SK-N-SH (cell line): ENCODE measurements around the gene PRSS48. TPM values are rescaled to one million over a fixed set of nuclear protein-coding genes. Genes with fewer than 3 reads are reported as not detected.
A peak's percentile ranks its signal among the peaks of the same experiment; 100 is the strongest.
"Not testable (repeated sequence)": the region's sequence is repeated elsewhere in the genome, so short reads cannot be mapped to it uniquely, and the experiment has no call there.

Experiments used
- CTCF ChIA-PET: fragments of 300-600, 350-600 bp; formaldehyde crosslinking; extraction: SDS; loops from one replicate; lab custom pipeline; 2021; lab: Yijun Ruan, JAX
- POLR2A ChIA-PET: fragments of 350-600 bp; sonication (Branson Sonifier 250); formaldehyde crosslinking; extraction: SDS; loops from one replicate; lab custom pipeline; 2020; ENCODE audit warnings: antibody characterized with exemption, inconsistent platforms; lab: Yijun Ruan, JAX
- DNase-seq: peaks from one replicate; pipeline ENCODE4 v3.0.0; 2012
- H2AFZ ChIP-seq: fragments of 200-600 bp; sonication (generic); 2 replicates; pipeline ENCODE4 v1.8.1; 2016; ENCODE audit warnings: antibody characterized with exemption, mild to moderate bottlenecking, low read depth
- H3F3A ChIP-seq: fragments of 200-600 bp; sonication (generic); replicated peaks from 2 replicates; pipeline ENCODE3; 2016; ENCODE audit warnings: antibody characterized with exemption, mild to moderate bottlenecking; ENCODE audit not compliant: insufficient read depth
- H3K27ac ChIP-seq, 2 experiments: fragments of 200-500 bp in 1 of 2; fragments of 200-600 bp in 1 of 2; sonication (Bioruptor generic) in 1 of 2; sonication (generic), shearing (Covaris generic) in 1 of 2; 2 replicates each; pipeline versions ENCODE4 v1.5.1 to v1.6.1; 2014 to 2016; ENCODE audit warnings: low read depth in 2 of 2, inconsistent platforms in 1 of 2, low read length in 1 of 2, mild to moderate bottlenecking in 1 of 2, mixed read lengths in 1 of 2
- H3K27me3 ChIP-seq: fragments of 200-600 bp; sonication (generic), shearing (Covaris generic); 2 replicates; pipeline ENCODE4 v1.6.1; 2016; ENCODE audit warnings: mixed run types; ENCODE audit not compliant: insufficient read depth
- H3K36me3 ChIP-seq, 2 experiments: fragments of 200-500 bp in 1 of 2; fragments of 200-600 bp in 1 of 2; sonication (Bioruptor generic) in 1 of 2; sonication (generic) in 1 of 2; replicated peaks in 1 of 2; 2 replicates each; pipeline versions ENCODE3 to v1.5.1; 2014 to 2016; ENCODE audit warnings: low read length in 1 of 2, mild to moderate bottlenecking in 1 of 2; ENCODE audit not compliant: insufficient read depth in 2 of 2, control insufficient read depth in 1 of 2
- H3K4me1 ChIP-seq, 2 experiments: fragments of 200-500 bp in 1 of 2; fragments of 200-600 bp in 1 of 2; sonication (Bioruptor generic) in 1 of 2; sonication (generic), shearing (Covaris generic) in 1 of 2; 2 replicates each; pipeline versions ENCODE4 v1.5.1 to v1.6.1; 2014 to 2016; ENCODE audit warnings: low read depth in 1 of 2, low read length in 1 of 2, mixed run types in 1 of 2; ENCODE audit not compliant: insufficient read depth in 2 of 2, control insufficient read depth in 1 of 2
- H3K4me2 ChIP-seq: fragments of 200-600 bp; sonication (generic), shearing (Covaris generic); 2 replicates; pipeline ENCODE4 v1.6.1; 2017; ENCODE audit warnings: mixed run types
- H3K4me3 ChIP-seq, 2 experiments: fragments of 200-500 bp in 1 of 2; fragments of 200-600 bp in 1 of 2; sonication (Bioruptor generic) in 1 of 2; sonication (generic), shearing (Covaris generic) in 1 of 2; 2 replicates each; pipeline versions ENCODE4 v1.5.1 to v1.8.1; 2014 to 2016; ENCODE audit warnings: low read depth in 2 of 2, inconsistent platforms in 1 of 2, low read length in 1 of 2, mild to moderate bottlenecking in 1 of 2, mixed read lengths in 1 of 2, moderate library complexity in 1 of 2
- H3K79me2 ChIP-seq: fragments of 200-600 bp; sonication (generic); 2 replicates; pipeline ENCODE4 v1.8.1; 2017; ENCODE audit warnings: mild to moderate bottlenecking; ENCODE audit not compliant: insufficient read depth
- H3K9ac ChIP-seq: fragments of 200-600 bp; sonication (generic); 2 replicates; pipeline ENCODE4 v1.6.1; 2017; ENCODE audit warnings: mixed run types
- H3K9me2 ChIP-seq: fragments of 200-600 bp; sonication (generic); 2 replicates; pipeline ENCODE4 v1.6.1; 2017; ENCODE audit warnings: mixed run types
- H3K9me3 ChIP-seq: fragments of 200-600 bp; sonication (generic); 2 replicates; pipeline ENCODE4 v1.6.1; 2017; ENCODE audit warnings: mixed run types, mild to moderate bottlenecking, moderate library complexity
- H4K20me1 ChIP-seq: fragments of 200-600 bp; sonication (generic); 2 replicates; pipeline ENCODE4 v1.6.1; 2017; ENCODE audit warnings: mild to moderate bottlenecking, mixed run types; ENCODE audit not compliant: insufficient read depth
- CHD2 ChIP-seq: fragments of 150-350 bp; IDR thresholded peaks from 2 replicates; pipeline ENCODE4 v1.6.1; 2018; ENCODE audit warnings: low read length; ENCODE audit not compliant: partially characterized antibody
- ELF1 ChIP-seq: IDR thresholded peaks from 2 replicates; pipeline ENCODE4 v1.4.0; 2012
- EZH2phosphoT487 ChIP-seq: fragments of 200-600 bp; sonication (generic); IDR thresholded peaks from 2 replicates; pipeline ENCODE4 v1.6.1; 2017; ENCODE audit warnings: low read depth, mixed run types, mild to moderate bottlenecking, antibody characterized with exemption, moderate library complexity, borderline replicate concordance
- NFIC ChIP-seq: IDR thresholded peaks from 2 replicates; pipeline ENCODE4 v1.4.0; 2012; ENCODE audit warnings: borderline replicate concordance
- RXRA ChIP-seq: IDR thresholded peaks from 2 replicates; pipeline ENCODE4 v1.4.0; 2012; ENCODE audit warnings: low read depth, mild to moderate bottlenecking, borderline replicate concordance
- SMC3 ChIP-seq: IDR thresholded peaks from 2 replicates; pipeline ENCODE4 v1.6.1; 2012; ENCODE audit warnings: low read depth, low read length, improper control_type of control experiment
- TAF1 ChIP-seq: IDR thresholded peaks from 2 replicates; pipeline ENCODE4 v1.6.1; 2012; ENCODE audit warnings: low read depth, mild to moderate bottlenecking, low read length, moderate library complexity, borderline replicate concordance
- TEAD4 ChIP-seq: IDR thresholded peaks from 2 replicates; pipeline ENCODE4 v1.4.0; 2012; ENCODE audit warnings: mild to moderate bottlenecking, borderline replicate concordance; ENCODE audit not compliant: insufficient read depth
- YY1 ChIP-seq: IDR thresholded peaks from 2 replicates; pipeline ENCODE4 v1.4.0; 2012; ENCODE audit warnings: low read depth, mild to moderate bottlenecking
- WGBS: methylation state at CpG from one replicate; pipeline ENCODE4 v1.1.6; 2017; ENCODE audit warnings: low lambda C conversion rate; 5-methylcytosine and 5-hydroxymethylcytosine counted together
- polyA plus RNA-seq, 3 experiments: library from polyadenylated mRNA; depleted of rRNA; stranded (reverse); fragments of >200 nt; gene quantifications; 2 replicates each; pipeline ENCODE4 v1.2.3, GENCODE V29; 2012
- TF ChIP-seq, protein P1 (sequence below): IDR thresholded peaks from 2 replicates; pipeline ENCODE4 v1.4.0; 2012; ENCODE audit warnings: low read depth

PRSS48 gene
- polyA plus RNA-seq, 1 of the 3 experiments (the other 2 are of a cell fraction) = not detected

DNA sequence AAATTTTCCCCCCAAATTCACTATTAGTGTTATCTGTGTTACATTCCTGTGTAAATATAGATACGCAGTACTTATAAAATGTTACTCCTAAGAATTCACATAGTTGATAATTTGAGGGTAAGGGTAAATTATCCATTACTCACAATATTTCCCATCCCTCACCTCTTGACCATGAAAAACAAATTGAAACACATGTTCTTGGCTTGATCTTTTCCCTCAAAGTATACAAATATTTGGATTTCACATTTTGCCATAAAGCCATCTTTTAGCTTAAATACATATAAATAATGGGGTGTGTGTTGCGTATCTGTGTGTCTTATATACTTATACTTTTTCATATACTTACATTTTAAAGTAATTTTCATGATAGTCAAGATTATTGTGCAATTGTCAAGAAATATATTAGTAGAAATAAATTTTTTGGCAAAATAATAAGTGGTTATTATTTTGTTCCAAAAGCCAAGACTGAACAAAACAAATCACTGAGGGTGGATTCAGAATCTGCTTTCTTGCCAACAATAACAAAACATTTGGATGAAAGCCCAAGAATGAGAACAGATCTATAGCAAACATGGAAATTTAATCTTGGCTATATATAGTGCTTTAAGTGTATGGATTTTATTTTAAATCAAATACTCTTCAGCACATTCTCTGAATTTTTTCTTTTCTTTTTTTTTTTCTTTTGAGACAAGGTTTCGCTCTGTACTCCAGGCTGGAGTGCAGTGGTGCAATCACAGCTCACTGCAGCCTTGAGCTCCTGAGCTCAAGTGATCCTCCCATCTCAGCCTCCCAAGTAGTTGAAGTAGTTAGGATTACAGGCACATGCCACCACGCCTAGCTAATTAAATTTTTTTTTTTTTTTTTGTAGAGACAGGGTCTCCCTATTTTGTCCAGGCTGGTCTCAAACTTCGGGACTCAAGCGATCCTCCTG, 48.5 kb upstream of the PRSS48 start:
- Histone ChIP-seq H3K9ac (no peak overlapping the region), H4K20me1 (no peaks in the 10 kb centered on the region), H3K27me3 (no peaks in the 10 kb centered on the region), H3K79me2 (peaks cover 35% of the 10 kb centered on the region), H2AFZ (no peak overlapping the region), H3K9me2 (no peaks in the 10 kb centered on the region), H3K9me3 (no peaks in the 10 kb centered on the region), H3K27ac (peak overlapping the region; percentile 39 to 90; a peak in 3 of 4 replicates), H3K4me3 (no peak overlapping the region; a peak in 1 of 4 replicates), H3K4me1 (peaks cover 2 to 26% of the 10 kb centered on the region in 2 experiments; a peak in 3 of 4 replicates), H3F3A (peaks cover 35% of the 10 kb centered on the region), H3K36me3 (peaks cover 0 to 13% of the 10 kb centered on the region in 2 experiments), H3K4me2 (peak overlapping the region; percentile 49)
- WGBS = 86% methylated on average over 6 of the region's 6 CpGs
- TF ChIP-seq EZH2phosphoT487 (no peak), NFIC (peak; percentile 69)
- ChIA-PET CTCF (interaction anchor here (1.2 kb wide), 1 partner anchor 10 kb away, joined by 3 read pairs; no protein-coding TSS in a partner anchor), POLR2A (no interaction called here)
- no peak for DNase-seq

DNA sequence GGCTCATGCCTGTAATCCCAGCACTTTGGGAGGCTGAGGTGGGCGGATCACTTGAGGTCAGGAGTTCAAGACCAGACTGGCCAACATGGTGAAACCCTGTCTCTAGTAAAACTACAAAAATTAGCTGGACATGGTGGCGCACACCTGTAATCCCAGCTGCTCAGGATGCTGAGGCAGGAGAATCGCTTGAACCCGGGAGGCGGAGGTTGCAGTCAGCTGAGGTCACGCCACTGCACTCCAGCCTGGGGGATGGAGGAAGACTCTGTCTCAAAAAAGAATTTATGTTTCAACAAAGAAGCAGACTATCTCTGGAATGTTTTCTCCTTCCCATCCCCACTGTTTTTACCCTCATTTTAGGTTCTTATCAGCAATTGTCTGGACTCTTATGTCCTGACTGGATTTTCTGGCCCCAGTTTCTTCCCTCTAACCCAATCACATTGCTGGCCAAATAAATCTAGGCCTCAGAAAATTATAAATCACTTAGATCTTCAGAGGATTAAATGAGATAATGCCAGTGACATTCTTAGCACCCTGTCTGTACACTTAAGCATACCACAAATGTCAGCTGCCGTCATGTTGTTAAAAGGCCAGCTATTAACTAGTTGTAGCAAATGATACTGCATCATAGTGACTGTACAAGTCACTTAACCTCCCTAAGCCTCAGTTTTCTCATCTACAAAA, 44.9 kb upstream of the PRSS48 start:
- no peak overlapping the region for H3K27ac ChIP-seq
- TF ChIP-seq RXRA (no peak), TEAD4 (no peak), CHD2 (no peak), YY1 (no peak)
- TF ChIP-seq, all 33 proteins: peak for 0
- DNase-seq = no peak
- H3K4me2 ChIP-seq = no peak overlapping the region
- H3K9me2 ChIP-seq = no peaks in the 10 kb centered on the region
- no peak overlapping the region for H3K9ac ChIP-seq
- H3K27me3 ChIP-seq = no peaks in the 10 kb centered on the region
- no peak overlapping the region for H2AFZ ChIP-seq
- H3K9me3 ChIP-seq = no peaks in the 10 kb centered on the region
- no peak overlapping the region for H3K4me3 ChIP-seq
- WGBS = 98% methylated on average over 7 of the region's 7 CpGs
- peaks cover 15% of the 10 kb centered on the region for H3K79me2 ChIP-seq
- CTCF ChIA-PET = no interaction called here
- H4K20me1 ChIP-seq = no peaks in the 10 kb centered on the region
- POLR2A ChIA-PET = no interaction called here
- H3K36me3 ChIP-seq = peaks cover 0 to 5% of the 10 kb centered on the region in 2 experiments
- H3F3A ChIP-seq = peaks cover 20% of the 10 kb centered on the region
- H3K4me1 ChIP-seq = peaks cover 2 to 19% of the 10 kb centered on the region in 2 experiments; a peak in 3 of 4 replicates

DNA sequence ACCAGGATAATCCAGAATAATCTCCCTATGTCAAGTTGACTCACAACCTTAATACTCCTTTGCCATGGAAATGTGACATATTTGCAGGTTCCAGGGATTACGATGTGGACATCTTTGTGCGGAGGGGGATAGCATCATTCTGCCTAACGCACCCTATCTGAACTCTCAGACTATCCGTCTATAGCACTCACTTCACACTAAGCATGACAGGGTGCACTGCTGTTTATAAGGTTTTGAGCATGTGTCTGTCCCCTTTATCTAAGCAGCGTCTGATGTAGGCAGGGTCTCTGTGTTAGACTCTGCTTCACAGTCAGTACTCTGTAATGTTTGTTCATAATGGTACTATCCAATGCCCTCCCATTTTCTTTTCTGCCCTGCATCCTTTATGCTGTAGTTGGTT, 43.4 kb upstream of the PRSS48 start:
- ChIA-PET CTCF (no interaction called here), POLR2A (no interaction called here)
- H3K36me3 ChIP-seq = peaks cover 0 to 5% of the 10 kb centered on the region in 2 experiments
- H3F3A ChIP-seq = peaks cover 5% of the 10 kb centered on the region
- H3K4me3 ChIP-seq = no peak overlapping the region
- H2AFZ ChIP-seq = no peak overlapping the region
- H3K4me1 ChIP-seq = peaks cover 0 to 4% of the 10 kb centered on the region in 2 experiments; a peak in 1 of 4 replicates
- no peak overlapping the region for H3K9ac ChIP-seq
- H3K27ac ChIP-seq = no peak overlapping the region
- no peak for TF ChIP-seq ELF1
- no peak for TF ChIP-seq TAF1
- TF ChIP-seq, protein P1, sequence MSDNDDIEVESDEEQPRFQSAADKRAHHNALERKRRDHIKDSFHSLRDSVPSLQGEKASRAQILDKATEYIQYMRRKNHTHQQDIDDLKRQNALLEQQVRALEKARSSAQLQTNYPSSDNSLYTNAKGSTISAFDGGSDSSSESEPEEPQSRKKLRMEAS = no peak
- no peak for TF ChIP-seq SMC3
- peaks cover 15% of the 10 kb centered on the region for H3K79me2 ChIP-seq
- no peaks in the 10 kb centered on the region for H4K20me1 ChIP-seq
- no peak overlapping the region for H3K4me2 ChIP-seq
- no peaks in the 10 kb centered on the region for H3K9me3 ChIP-seq
- no peaks in the 10 kb centered on the region for H3K9me2 ChIP-seq
- H3K27me3 ChIP-seq = no peaks in the 10 kb centered on the region
- WGBS = 99% methylated on average over 5 of the region's 5 CpGs
- DNase-seq = no peak

DNA sequence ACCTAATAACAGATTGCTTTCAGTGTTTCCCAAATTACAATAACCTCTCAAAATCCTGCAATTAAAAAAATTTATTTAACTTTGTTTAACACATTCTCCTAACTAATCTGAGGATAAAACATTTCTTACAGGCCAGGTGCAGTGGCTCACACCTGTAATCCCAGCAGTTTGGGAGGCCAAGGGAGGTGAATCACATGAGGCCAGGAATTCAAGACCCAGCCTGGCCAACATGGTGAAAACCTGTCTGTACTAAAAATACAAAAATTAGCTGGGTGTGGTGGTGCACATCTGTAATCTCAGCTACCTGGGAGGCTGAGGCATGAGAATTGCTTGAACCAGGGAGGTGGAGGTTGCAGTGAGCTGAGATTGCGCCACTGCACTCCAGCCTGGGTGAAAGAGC, 41.6 kb upstream of the PRSS48 start:
- H3K9me2 ChIP-seq, H3K79me2 ChIP-seq, H3K9me3 ChIP-seq, H3K36me3 ChIP-seq, H3F3A ChIP-seq, H3K4me2 ChIP-seq, H3K27ac ChIP-seq, DNase-seq, H3K4me3 ChIP-seq, H2AFZ ChIP-seq, POLR2A ChIA-PET, H3K9ac ChIP-seq, H3K4me1 ChIP-seq, H4K20me1 ChIP-seq, H3K27me3 ChIP-seq: not testable (repeated sequence)
- CTCF ChIA-PET = interaction anchor here (1.0 to 1.2 kb wide), 3 partner anchors 9 to 16 kb away, joined by 3 read pairs; no protein-coding TSS in a partner anchor
- 92% methylated on average over 1 of the region's 1 CpG for WGBS
